GM12891 (cell line): ENCODE results near the gene TNNT3.
A peak's percentile ranks its signal among the peaks of the same experiment; 100 is the strongest.

Experiments used
- DNase-seq: peaks from one replicate; pipeline ENCODE4 v3.0.0; 2011; ENCODE audit warnings: low spot score; ENCODE audit not compliant: insufficient read length
- FAIRE-seq: peaks from 2 replicates; lab custom pipeline; 2011; peaks lifted over from hg19 to GRCh38; lab: Jason Lieb, UNC
- PAX5 ChIP-seq: IDR thresholded peaks from 2 replicates; pipeline ENCODE4 v1.6.1; 2011; ENCODE audit warnings: low read length, moderate library complexity, mild to moderate bottlenecking; ENCODE audit not compliant: insufficient read depth, severe bottlenecking
- POLR2A ChIP-seq: IDR thresholded peaks from 2 replicates; pipeline ENCODE4 v1.6.1; 2011; ENCODE audit warnings: low read depth, low read length, control low read depth
- POLR2AphosphoS5 ChIP-seq: IDR thresholded peaks from 2 replicates; pipeline ENCODE4 v1.6.1; 2011; ENCODE audit warnings: low read depth, low read length, control low read depth
- POU2F2 ChIP-seq: IDR thresholded peaks from 2 replicates; pipeline ENCODE4 v1.6.1; 2011; ENCODE audit warnings: low read depth, mild to moderate bottlenecking, control low read depth, low read length, moderate library complexity
- SPI1 ChIP-seq: IDR thresholded peaks from 2 replicates; pipeline ENCODE4 v1.6.1; 2011; ENCODE audit warnings: low read depth, low read length, control low read depth
- TAF1 ChIP-seq: IDR thresholded peaks from 2 replicates; pipeline ENCODE4 v1.6.1; 2011; ENCODE audit warnings: low read depth, low read length, control low read depth

TNNT3 gene

GRCh38 chr11:1916986-1917522, 2.4 kb upstream of the TNNT3 start:
- FAIRE-seq (no peak), DNase-seq (peak; percentile 40)
- TF ChIP-seq TAF1: no peak
- peak; percentile 17 for TF ChIP-seq POLR2A
- peak; percentile 17; the same call in 1 of the 2 replicates for TF ChIP-seq POLR2AphosphoS5
- no peak for TF ChIP-seq POU2F2
- TF ChIP-seq SPI1: no peak

GRCh38 chr11:1917523-1918435, 1.7 kb upstream of the TNNT3 start:
- no peak for TF ChIP-seq POLR2AphosphoS5
- FAIRE-seq (no peak), DNase-seq (peak; percentile 64)

GRCh38 chr11:1918436-1919315, 827 bp upstream of the TNNT3 start:
- FAIRE-seq (no peak), DNase-seq (peak; percentile 41)
- no peak for TF ChIP-seq PAX5
- no peak for TF ChIP-seq SPI1
- TF ChIP-seq POU2F2: no peak
- TF ChIP-seq POLR2AphosphoS5: no peak
- no peak for TF ChIP-seq POLR2A
- TF ChIP-seq TAF1: no peak

- TF ChIP-seq SPI1 (no peak), POU2F2 (no peak), POLR2AphosphoS5 (no peak), TAF1 (no peak), PAX5 (no peak), POLR2A (no peak)
- FAIRE-seq: no peak
- no peak for DNase-seq
These were observed 815 bp downstream of the TNNT3 start for GRCh38 chr11:1920128-1920908.

- no peak for TF ChIP-seq PAX5
- TF ChIP-seq POU2F2: no peak
- no peak for TF ChIP-seq POLR2AphosphoS5
- TF ChIP-seq SPI1: no peak
- TF ChIP-seq TAF1: no peak
- no peak for TF ChIP-seq POLR2A
- FAIRE-seq: no peak
- peak; percentile 30 for DNase-seq
These were observed 1.5 kb downstream of the TNNT3 start for GRCh38 chr11:1920909-1921573.

GRCh38 chr11:1921574-1922141, 2.2 kb downstream of the TNNT3 start:
- no peak for DNase-seq
- no peak for FAIRE-seq
- TF ChIP-seq POLR2AphosphoS5: no peak
- no peak for TF ChIP-seq TAF1
- TF ChIP-seq POU2F2: no peak
- TF ChIP-seq SPI1: no peak
- no peak for TF ChIP-seq PAX5
- no peak for TF ChIP-seq POLR2A

- no peak for DNase-seq
- no peak for TF ChIP-seq TAF1
- TF ChIP-seq POLR2AphosphoS5: no peak
- no peak for TF ChIP-seq POLR2A
- TF ChIP-seq SPI1: no peak
- TF ChIP-seq POU2F2: no peak
- TF ChIP-seq PAX5: no peak
- no peak for FAIRE-seq
These were observed 3.1 kb downstream of the TNNT3 start for GRCh38 chr11:1922481-1923081.
